ENCODE measurements around the gene ITPKB.
"Not testable (repeated sequence)": the region's sequence is repeated elsewhere in the genome, so short reads cannot be mapped to it uniquely, and the experiment has no call there.

ITPKB gene

GRCh38 chr1:226642421-226642820 is 96.7 kb downstream of the ITPKB start:
- H3K27ac Mint-ChIP-seq: no peak overlapping the region

GRCh38 chr1:226641671-226642231 is 97.3 kb downstream of the ITPKB start:
- Mint-ChIP-seq H3K4me3 (no peak overlapping the region), H3K36me3 (peaks cover 1% of the 10 kb centered on the region), H3K9me3 (no peaks in the 10 kb centered on the region), H3K4me1 (peaks cover 54% of the 10 kb centered on the region), H3K27ac (peak overlapping the region; percentile 35), H3K27me3 (no peaks in the 10 kb centered on the region)

More at GRCh38 chr1:226642421-226642820, 96.7 kb downstream of the ITPKB start:
- H3K4me1 Mint-ChIP-seq: peaks cover 58% of the 10 kb centered on the region
- no peaks in the 10 kb centered on the region for H3K9me3 Mint-ChIP-seq
- no peaks in the 10 kb centered on the region for H3K36me3 Mint-ChIP-seq
- no peaks in the 10 kb centered on the region for H3K27me3 Mint-ChIP-seq
- no peak overlapping the region for H3K4me3 Mint-ChIP-seq

- no peaks in the 10 kb centered on the region for H3K27me3 Mint-ChIP-seq
- peaks cover 52% of the 10 kb centered on the region for H3K4me1 Mint-ChIP-seq
- peaks cover 2% of the 10 kb centered on the region for H3K36me3 Mint-ChIP-seq
- no peak overlapping the region for H3K27ac Mint-ChIP-seq
- H3K4me3 Mint-ChIP-seq: no peak overlapping the region
- no peaks in the 10 kb centered on the region for H3K9me3 Mint-ChIP-seq
Measured at GRCh38 chr1:226640321-226641136, 98.6 kb downstream of the ITPKB start.

DNA sequence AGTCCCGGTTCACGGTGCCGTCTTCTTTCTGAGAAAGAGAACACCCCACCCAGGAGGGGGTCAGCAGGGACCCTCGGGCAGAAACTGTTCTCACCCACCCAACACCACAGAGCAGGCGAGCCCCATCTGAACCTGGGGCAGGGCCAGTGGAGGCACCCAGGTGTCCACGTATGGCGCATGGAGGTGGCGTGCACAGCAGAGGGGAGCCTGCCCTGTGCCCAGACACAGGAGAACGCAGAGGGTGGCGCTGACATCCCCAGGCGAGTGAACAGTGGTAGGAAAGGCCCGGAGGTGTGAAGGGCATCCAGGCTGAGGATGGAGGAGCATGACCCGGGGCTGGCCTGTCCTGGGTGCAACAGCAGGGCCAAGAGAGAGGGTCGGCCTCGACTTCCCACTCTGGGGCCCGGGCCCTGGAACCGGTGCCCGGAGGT is 99.4 kb downstream of the ITPKB start:
- Mint-ChIP-seq H3K27ac (peak overlapping the region; percentile 35), H3K4me1 (peaks cover 51% of the 10 kb centered on the region), H3K27me3 (no peaks in the 10 kb centered on the region), H3K9me3 (no peaks in the 10 kb centered on the region), H3K4me3 (no peak overlapping the region), H3K36me3 (peaks cover 5% of the 10 kb centered on the region)

- H3K4me1 Mint-ChIP-seq: peaks cover 51% of the 10 kb centered on the region
- H3K9me3 Mint-ChIP-seq, H3K27me3 Mint-ChIP-seq, H3K4me3 Mint-ChIP-seq, H3K36me3 Mint-ChIP-seq: not testable (repeated sequence)
- peak overlapping the region; percentile 35 for H3K27ac Mint-ChIP-seq
Measured at GRCh38 chr1:226639206-226639605, 99.9 kb downstream of the ITPKB start.

GRCh38 chr1:226638608-226639007 is 100.5 kb downstream of the ITPKB start:
- peaks cover 5% of the 10 kb centered on the region for H3K36me3 Mint-ChIP-seq
- no peaks in the 10 kb centered on the region for H3K9me3 Mint-ChIP-seq
- peaks cover 50% of the 10 kb centered on the region for H3K4me1 Mint-ChIP-seq
- no peak overlapping the region for H3K4me3 Mint-ChIP-seq
- H3K27me3 Mint-ChIP-seq: no peaks in the 10 kb centered on the region
- peak overlapping the region; percentile 4 for H3K27ac Mint-ChIP-seq

GRCh38 chr1:226638001-226638601 is 101.0 kb downstream of the ITPKB start:
- Mint-ChIP-seq H3K4me3 (no peak overlapping the region), H3K27me3 (no peaks in the 10 kb centered on the region), H3K36me3 (peaks cover 5% of the 10 kb centered on the region), H3K9me3 (no peaks in the 10 kb centered on the region), H3K4me1 (peaks cover 50% of the 10 kb centered on the region), H3K27ac (peak overlapping the region; percentile 8)

DNA sequence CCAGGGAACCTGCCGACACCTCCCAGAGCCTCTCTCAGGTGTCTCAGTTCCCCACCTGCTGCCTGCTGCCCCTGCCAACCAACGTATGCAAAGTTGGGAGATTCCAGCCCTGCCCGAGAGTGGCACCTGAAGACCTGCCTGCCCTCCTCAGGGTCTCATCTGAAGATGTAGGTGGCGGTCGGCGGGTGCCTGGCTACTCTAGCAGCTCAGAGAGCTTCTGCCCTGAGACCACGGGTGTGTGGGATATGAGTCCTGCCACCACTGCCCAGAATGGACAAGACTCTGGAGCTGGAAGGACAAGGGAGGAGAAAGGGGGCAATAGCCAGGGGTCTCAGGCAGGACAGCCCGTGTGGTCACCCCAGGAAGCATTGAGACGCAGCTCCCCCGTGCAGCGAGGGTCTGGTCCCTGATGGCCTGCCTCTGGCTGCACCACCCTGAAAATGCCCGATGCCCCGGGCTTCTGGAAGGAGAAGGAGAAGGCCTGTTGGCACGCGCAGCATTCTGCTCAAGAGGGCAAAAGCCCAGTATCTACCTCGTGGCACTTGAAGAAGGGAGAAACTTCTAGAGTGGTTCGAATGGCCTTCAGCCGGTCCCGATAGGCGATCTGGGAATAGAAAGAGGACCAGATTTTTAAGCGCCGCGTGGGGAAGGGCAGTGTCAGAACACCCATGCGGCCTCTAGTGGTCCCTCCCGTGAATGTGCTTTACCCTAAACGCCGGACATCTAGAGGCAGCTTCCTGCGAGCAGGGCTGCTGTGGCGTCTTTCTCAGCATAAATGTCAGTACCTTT is 101.7 kb downstream of the ITPKB start:
- H3K27ac Mint-ChIP-seq: peak overlapping the region; percentile 8
- H3K9me3 Mint-ChIP-seq: no peaks in the 10 kb centered on the region
- H3K4me3 Mint-ChIP-seq: no peak overlapping the region
- no peaks in the 10 kb centered on the region for H3K27me3 Mint-ChIP-seq
- H3K36me3 Mint-ChIP-seq: peaks cover 5% of the 10 kb centered on the region
- peaks cover 54% of the 10 kb centered on the region for H3K4me1 Mint-ChIP-seq

- Mint-ChIP-seq H3K27ac (no peak overlapping the region), H3K36me3 (peaks cover 5% of the 10 kb centered on the region), H3K4me1 (peaks cover 59% of the 10 kb centered on the region), H3K27me3 (no peaks in the 10 kb centered on the region), H3K4me3 (no peak overlapping the region), H3K9me3 (no peaks in the 10 kb centered on the region)
Measured at GRCh38 chr1:226636847-226637096, 102.3 kb downstream of the ITPKB start.

DNA sequence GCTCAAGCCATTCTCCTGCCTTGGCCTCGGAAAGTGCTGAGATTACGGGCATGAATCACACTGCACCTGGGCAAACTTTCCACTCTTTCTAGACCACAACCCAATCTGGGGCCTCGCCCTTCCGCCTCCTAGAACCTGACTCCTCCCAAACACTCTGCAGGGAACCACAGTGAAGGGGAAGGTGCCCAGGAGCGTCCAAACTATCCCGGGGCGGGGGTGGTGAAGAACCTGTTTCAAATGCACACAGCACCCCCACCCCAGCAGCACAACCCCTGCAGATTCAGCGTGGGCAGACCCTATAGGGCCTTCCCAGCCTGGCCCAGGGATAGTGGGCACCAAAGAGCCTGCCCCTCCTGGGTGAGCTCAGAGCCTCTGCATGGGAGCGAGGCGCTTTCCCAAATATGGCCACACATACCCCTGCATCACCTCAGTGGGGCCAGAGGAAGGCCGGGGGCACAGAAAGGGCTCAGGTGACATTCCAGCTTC is 103.6 kb downstream of the ITPKB start:
- Mint-ChIP-seq H3K4me1 (peaks cover 63% of the 10 kb centered on the region), H3K27me3 (no peaks in the 10 kb centered on the region), H3K36me3 (peaks cover 7% of the 10 kb centered on the region), H3K27ac (peak overlapping the region; percentile 90), H3K9me3 (no peaks in the 10 kb centered on the region), H3K4me3 (peak overlapping the region; percentile 61)

DNA sequence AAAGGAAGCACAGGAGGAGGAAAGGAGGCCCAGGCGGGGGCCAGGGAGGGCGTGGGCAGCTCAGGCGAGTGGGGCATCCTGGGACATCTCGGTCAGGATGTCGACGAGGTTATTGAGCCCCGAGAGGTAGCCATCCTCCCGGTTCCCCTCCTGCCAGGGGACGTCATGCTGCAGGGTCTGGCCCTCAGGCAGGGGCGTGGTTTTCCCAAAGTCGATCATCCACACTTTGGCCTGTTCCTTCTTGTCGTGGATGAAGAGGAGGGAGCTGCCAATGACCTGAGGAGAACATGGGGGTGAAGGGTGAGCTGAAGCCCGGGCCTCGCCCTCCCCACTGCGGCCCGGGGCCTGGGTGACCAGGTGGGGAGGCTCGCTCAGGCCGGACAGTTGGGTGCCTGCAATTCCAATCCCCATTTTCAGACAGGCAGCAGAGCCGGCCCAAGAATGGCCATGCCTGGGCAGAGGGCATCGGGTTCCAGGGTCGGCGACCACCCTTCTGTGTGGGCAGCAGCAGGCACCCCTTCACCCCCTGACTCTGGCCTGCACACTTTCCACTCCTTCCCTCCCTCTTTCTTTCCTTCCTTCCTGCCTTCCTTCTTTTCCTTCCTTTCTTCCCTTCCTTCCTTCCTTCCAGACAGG is 104.4 kb downstream of the ITPKB start:
- Mint-ChIP-seq H3K9me3 (no peaks in the 10 kb centered on the region), H3K4me3 (peak overlapping the region; percentile 61), H3K36me3 (peaks cover 8% of the 10 kb centered on the region), H3K27ac (peak overlapping the region; percentile 90), H3K4me1 (peaks cover 61% of the 10 kb centered on the region), H3K27me3 (no peaks in the 10 kb centered on the region)

DNA sequence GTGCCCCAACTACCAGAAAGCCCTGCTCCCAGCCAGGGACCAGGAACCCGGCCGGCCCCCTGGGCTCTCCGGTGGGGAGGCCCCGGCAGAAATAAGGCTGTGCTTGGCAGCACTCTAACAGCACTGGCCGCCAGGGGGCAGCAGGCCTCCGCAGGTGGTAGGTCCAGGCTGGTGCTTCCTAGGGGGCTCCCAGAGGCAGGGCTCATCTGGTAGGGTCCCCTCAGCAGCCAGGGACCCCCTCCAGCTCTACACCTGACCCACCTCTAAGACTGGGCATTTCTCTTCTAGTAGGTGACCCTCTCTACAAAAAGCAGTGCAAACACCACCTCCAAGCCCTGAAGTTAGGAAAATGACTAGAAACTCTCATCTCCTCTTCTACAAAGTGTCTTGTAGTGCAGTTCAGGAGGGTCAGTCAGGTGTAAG is 104.9 kb downstream of the ITPKB start:
- no peaks in the 10 kb centered on the region for H3K27me3 Mint-ChIP-seq
- no peaks in the 10 kb centered on the region for H3K9me3 Mint-ChIP-seq
- peak overlapping the region; percentile 51 for H3K4me3 Mint-ChIP-seq
- peaks cover 61% of the 10 kb centered on the region for H3K4me1 Mint-ChIP-seq
- peaks cover 8% of the 10 kb centered on the region for H3K36me3 Mint-ChIP-seq
- H3K27ac Mint-ChIP-seq: peak overlapping the region; percentile 57

DNA sequence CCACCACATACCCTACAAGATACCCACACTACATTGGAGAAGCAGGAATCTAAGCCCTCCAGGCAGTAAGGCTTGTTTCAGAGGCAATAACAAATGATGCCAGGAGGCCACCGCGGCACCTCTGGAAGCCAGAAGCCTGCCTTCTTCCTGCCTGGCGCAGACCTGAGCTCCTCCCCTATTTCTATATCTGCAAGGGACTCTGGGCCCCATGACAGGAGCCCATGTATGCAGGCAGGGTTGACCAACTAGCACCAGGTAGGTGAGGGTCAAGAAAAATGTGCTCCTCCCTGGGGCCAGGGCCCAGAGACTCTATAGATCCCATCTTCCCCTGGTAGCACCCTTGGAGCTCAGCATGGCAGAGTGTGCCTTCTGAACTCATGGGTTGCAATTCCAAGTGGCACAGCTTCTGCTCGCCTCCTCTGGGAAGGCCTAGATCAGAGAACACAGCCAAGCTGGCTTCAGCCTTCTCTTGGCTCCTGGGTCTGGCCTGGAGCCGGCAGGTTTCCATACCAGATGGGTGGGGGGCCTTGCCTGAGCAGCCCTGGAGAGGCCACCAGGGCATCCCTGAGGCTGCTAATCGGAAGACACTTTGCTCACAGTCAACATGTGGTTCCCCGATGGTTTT is 105.4 kb downstream of the ITPKB start:
- H3K4me1 Mint-ChIP-seq: peaks cover 62% of the 10 kb centered on the region
- H3K36me3 Mint-ChIP-seq: peaks cover 8% of the 10 kb centered on the region
- H3K27ac Mint-ChIP-seq: peak overlapping the region; percentile 90
- H3K27me3 Mint-ChIP-seq: no peaks in the 10 kb centered on the region
- H3K4me3 Mint-ChIP-seq: peak overlapping the region; percentile 19
- no peaks in the 10 kb centered on the region for H3K9me3 Mint-ChIP-seq

DNA sequence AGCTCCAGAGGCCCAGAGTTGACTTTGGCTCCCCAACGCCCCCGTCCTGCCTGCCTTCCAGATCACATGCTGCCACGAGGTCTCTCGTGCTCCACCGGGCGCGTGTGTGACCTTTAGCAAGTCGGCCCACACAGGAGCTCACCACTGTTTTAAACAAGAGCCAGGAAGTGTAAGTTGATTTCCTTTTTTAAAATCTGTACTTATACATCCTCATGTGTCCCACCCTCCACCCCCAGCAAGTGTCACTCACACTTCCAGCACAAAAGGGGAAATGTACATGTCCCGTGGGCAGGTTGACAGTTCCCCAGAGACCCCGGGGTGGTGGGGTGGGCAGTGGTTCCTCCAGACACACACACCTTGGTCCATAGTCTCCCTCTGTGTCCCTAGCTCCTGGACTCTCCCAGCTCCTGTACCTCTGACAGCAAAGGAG is 106.1 kb downstream of the ITPKB start:
- peaks cover 69% of the 10 kb centered on the region for H3K4me1 Mint-ChIP-seq
- H3K27me3 Mint-ChIP-seq: no peaks in the 10 kb centered on the region
- peak overlapping the region; percentile 90 for H3K27ac Mint-ChIP-seq
- no peaks in the 10 kb centered on the region for H3K9me3 Mint-ChIP-seq
- H3K36me3 Mint-ChIP-seq: peaks cover 8% of the 10 kb centered on the region
- H3K4me3 Mint-ChIP-seq: peak overlapping the region; percentile 19
